ENCODE results near the gene PPFIA2.

PPFIA2 gene

GRCh38 chr12:81359736-81360135 is 399.4 kb downstream of the PPFIA2 start (continued):
- TF ChIP-seq TSHZ2 (CRISPR knock-in tag; IDR thresholded peaks at IDR 0.05) (no peak), ESRRG (CRISPR knock-in tag; IDR thresholded peaks at IDR 0.05) (no peak), TCF4 (CRISPR knock-in tag; IDR thresholded peaks at IDR 0.05; ENCODE audit: borderline replicate concordance) (no peak), ZNF70 (CRISPR knock-in tag; IDR thresholded peaks at IDR 0.05) (no peak)

- ATAC-seq, result no peak; the same call in 2 of the 3 replicates
- TF ChIP-seq TCF4 (CRISPR knock-in tag; IDR thresholded peaks at IDR 0.05; ENCODE audit: borderline replicate concordance) (no peak), GLIS3 (CRISPR knock-in tag; IDR thresholded peaks at IDR 0.05) (no peak), CSDC2 (CRISPR knock-in tag; IDR thresholded peaks at IDR 0.05) (no peak), TOX (CRISPR knock-in tag; IDR thresholded peaks at IDR 0.05; ENCODE audit: borderline replicate concordance) (no peak), ARNTL (CRISPR knock-in tag; IDR thresholded peaks at IDR 0.05; ENCODE audit: borderline replicate concordance, low read depth) (no peak), ZFP3 (CRISPR knock-in tag; IDR thresholded peaks at IDR 0.05) (no peak)
These were observed 404.7 kb downstream of the PPFIA2 start for GRCh38 chr12:81354327-81354932.

DNA sequence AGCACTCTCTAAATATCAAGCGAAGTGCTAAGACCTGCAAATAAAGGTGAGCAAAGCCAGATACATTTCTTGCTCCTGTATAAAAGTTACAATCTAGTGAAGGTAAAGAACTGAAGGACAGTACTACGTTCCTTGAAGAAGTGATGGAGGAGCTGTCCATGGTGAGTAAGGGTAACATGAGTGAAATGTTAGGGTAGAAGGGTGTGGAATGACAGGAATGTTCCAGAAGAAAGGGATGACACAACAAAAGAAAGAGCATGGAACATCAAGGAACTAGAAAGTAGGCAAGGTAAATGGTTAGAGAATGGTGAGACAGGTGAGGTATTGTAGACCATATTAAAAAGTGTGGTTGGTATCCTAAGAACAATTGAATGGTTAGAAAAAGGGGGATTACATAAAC is 408.8 kb downstream of the PPFIA2 start:
- TF ChIP-seq ESRRG (CRISPR knock-in tag; IDR thresholded peaks at IDR 0.05), result no peak
- no peak for TF ChIP-seq RARB (CRISPR knock-in tag; IDR thresholded peaks at IDR 0.05)
- TF ChIP-seq ZFP3 (CRISPR knock-in tag; IDR thresholded peaks at IDR 0.05), result no peak
- TF ChIP-seq TCF4 (CRISPR knock-in tag; IDR thresholded peaks at IDR 0.05; ENCODE audit: borderline replicate concordance), result no peak
- TF ChIP-seq ZFP30 (CRISPR knock-in tag; IDR thresholded peaks at IDR 0.05), result no peak
- no peak for TF ChIP-seq ZNF70 (CRISPR knock-in tag; IDR thresholded peaks at IDR 0.05)
- TF ChIP-seq, protein P1, sequence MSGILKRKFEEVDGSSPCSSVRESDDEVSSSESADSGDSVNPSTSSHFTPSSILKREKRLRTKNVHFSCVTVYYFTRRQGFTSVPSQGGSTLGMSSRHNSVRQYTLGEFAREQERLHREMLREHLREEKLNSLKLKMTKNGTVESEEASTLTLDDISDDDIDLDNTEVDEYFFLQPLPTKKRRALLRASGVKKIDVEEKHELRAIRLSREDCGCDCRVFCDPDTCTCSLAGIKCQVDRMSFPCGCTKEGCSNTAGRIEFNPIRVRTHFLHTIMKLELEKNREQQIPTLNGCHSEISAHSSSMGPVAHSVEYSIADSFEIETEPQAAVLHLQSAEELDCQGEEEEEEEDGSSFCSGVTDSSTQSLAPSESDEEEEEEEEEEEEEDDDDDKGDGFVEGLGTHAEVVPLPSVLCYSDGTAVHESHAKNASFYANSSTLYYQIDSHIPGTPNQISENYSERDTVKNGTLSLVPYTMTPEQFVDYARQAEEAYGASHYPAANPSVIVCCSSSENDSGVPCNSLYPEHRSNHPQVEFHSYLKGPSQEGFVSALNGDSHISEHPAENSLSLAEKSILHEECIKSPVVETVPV (CRISPR knock-in tag; IDR thresholded peaks at IDR 0.05), result no peak
- no peak for TF ChIP-seq BACH2 (CRISPR knock-in tag; IDR thresholded peaks at IDR 0.05; ENCODE audit: borderline replicate concordance)
- TF ChIP-seq TOX (CRISPR knock-in tag; IDR thresholded peaks at IDR 0.05; ENCODE audit: borderline replicate concordance), result no peak
- no peak for ATAC-seq

DNA sequence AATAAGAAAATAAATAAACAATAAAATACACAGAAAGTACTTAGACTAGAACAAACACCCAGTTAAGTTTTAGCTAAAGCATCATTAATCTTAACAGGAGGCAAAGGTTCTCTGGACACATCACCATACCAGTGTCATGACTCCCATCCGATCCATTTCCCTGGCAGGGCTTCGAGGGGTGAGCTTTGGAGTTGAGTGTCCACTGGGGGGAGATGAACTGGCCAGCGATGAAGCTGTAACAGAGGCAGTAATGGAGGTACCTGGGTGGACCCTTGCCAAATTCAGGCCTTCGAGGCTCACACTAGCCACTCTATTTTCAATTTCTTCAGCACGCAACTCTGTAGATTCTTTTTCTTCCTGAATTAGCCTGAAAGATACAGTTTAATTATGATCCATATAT is 411.7 kb downstream of the PPFIA2 start:
- TF ChIP-seq, protein P1 (CRISPR knock-in tag; IDR thresholded peaks at IDR 0.05), result no peak
- TF ChIP-seq, protein P2, sequence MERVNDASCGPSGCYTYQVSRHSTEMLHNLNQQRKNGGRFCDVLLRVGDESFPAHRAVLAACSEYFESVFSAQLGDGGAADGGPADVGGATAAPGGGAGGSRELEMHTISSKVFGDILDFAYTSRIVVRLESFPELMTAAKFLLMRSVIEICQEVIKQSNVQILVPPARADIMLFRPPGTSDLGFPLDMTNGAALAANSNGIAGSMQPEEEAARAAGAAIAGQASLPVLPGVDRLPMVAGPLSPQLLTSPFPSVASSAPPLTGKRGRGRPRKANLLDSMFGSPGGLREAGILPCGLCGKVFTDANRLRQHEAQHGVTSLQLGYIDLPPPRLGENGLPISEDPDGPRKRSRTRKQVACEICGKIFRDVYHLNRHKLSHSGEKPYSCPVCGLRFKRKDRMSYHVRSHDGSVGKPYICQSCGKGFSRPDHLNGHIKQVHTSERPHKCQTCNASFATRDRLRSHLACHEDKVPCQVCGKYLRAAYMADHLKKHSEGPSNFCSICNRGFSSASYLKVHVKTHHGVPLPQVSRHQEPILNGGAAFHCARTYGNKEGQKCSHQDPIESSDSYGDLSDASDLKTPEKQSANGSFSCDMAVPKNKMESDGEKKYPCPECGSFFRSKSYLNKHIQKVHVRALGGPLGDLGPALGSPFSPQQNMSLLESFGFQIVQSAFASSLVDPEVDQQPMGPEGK (CRISPR knock-in tag; IDR thresholded peaks at IDR 0.05; ENCODE audit: borderline replicate concordance), result no peak
- TF ChIP-seq SNAI2 (CRISPR knock-in tag; IDR thresholded peaks at IDR 0.05), result no peak
- TF ChIP-seq ZNF70 (CRISPR knock-in tag; IDR thresholded peaks at IDR 0.05), result no peak
- TF ChIP-seq ZNF565 (CRISPR knock-in tag; conservative IDR thresholded peaks at IDR 0.05; ENCODE audit: low read depth), result no peak
- TF ChIP-seq TOX (CRISPR knock-in tag; IDR thresholded peaks at IDR 0.05; ENCODE audit: borderline replicate concordance), result no peak
- no peak for TF ChIP-seq ZFP30 (CRISPR knock-in tag; IDR thresholded peaks at IDR 0.05)
- no peak for TF ChIP-seq ZFP3 (CRISPR knock-in tag; IDR thresholded peaks at IDR 0.05)
- TF ChIP-seq PPARA (CRISPR knock-in tag; IDR thresholded peaks at IDR 0.05; ENCODE audit: borderline replicate concordance), result no peak
- no peak for ATAC-seq

GRCh38 chr12:81340910-81341309 is 418.2 kb downstream of the PPFIA2 start:
- no peak for TF ChIP-seq ARNTL (CRISPR knock-in tag; IDR thresholded peaks at IDR 0.05; ENCODE audit: borderline replicate concordance, low read depth)
- TF ChIP-seq, protein P3, sequence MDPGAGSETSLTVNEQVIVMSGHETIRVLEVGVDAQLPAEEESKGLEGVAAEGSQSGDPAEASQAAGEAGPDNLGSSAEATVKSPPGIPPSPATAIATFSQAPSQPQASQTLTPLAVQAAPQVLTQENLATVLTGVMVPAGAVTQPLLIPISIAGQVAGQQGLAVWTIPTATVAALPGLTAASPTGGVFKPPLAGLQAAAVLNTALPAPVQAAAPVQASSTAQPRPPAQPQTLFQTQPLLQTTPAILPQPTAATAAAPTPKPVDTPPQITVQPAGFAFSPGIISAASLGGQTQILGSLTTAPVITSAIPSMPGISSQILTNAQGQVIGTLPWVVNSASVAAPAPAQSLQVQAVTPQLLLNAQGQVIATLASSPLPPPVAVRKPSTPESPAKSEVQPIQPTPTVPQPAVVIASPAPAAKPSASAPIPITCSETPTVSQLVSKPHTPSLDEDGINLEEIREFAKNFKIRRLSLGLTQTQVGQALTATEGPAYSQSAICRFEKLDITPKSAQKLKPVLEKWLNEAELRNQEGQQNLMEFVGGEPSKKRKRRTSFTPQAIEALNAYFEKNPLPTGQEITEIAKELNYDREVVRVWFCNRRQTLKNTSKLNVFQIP (CRISPR knock-in tag; IDR thresholded peaks at IDR 0.05; ENCODE audit: borderline replicate concordance, low read depth), result no peak
- no peak for TF ChIP-seq PPARA (CRISPR knock-in tag; IDR thresholded peaks at IDR 0.05; ENCODE audit: borderline replicate concordance)
- TF ChIP-seq SNAI2 (CRISPR knock-in tag; IDR thresholded peaks at IDR 0.05), result no peak
- TF ChIP-seq TOX (CRISPR knock-in tag; IDR thresholded peaks at IDR 0.05; ENCODE audit: borderline replicate concordance), result no peak
- no peak for TF ChIP-seq GLIS3 (CRISPR knock-in tag; IDR thresholded peaks at IDR 0.05)
- TF ChIP-seq TSHZ2 (CRISPR knock-in tag; IDR thresholded peaks at IDR 0.05), result no peak
- TF ChIP-seq OSR1 (CRISPR knock-in tag; IDR thresholded peaks at IDR 0.05), result no peak
- no peak for TF ChIP-seq CSDC2 (CRISPR knock-in tag; IDR thresholded peaks at IDR 0.05)
- no peak for ATAC-seq
